Panc1 (cell line): ENCODE data around the gene MAST4.

Experiments
- REST ChIP-seq, 2 experiments: IDR thresholded peaks; 2 replicates each; pipeline ENCODE4 v1.6.1; 2011 to 2012; ENCODE audit warnings: low read depth in 2 of 2, control low read depth in 1 of 2, low read length in 1 of 2, mild to moderate bottlenecking in 1 of 2, moderate library complexity in 1 of 2; ENCODE audit not compliant: insufficient read depth in 1 of 2
- SIN3A ChIP-seq: IDR thresholded peaks from 2 replicates; pipeline ENCODE4 v1.6.1; 2012; ENCODE audit warnings: low read depth, mild to moderate bottlenecking, low read length, moderate library complexity, borderline replicate concordance; ENCODE audit not compliant: insufficient read depth
- TF ChIP-seq, protein P1 (sequence below): fragments of 450-650 bp; IDR thresholded peaks from 2 replicates; pipeline ENCODE4 v1.5.1; 2017; ENCODE audit warnings: mild to moderate bottlenecking

DNA sequence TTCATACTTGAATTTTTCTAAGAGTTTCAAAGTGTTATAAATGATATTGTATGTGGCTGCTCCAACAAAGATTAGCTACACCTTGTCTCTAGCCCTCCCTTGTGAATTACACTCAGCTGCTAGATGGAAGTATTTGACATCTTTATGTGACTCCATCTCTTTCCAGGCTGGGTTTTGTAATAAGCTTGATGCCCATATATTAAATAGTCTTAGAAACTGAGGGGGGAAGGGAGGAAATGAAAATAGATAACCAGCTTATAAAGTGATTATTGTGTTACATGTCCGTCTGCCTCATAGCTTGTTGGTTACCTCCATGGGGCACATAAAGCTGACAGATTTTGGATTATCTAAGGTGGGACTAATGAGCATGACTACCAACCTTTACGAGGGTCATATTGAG is 537.0 kb downstream of the MAST4 start:
- TF ChIP-seq, protein P1, sequence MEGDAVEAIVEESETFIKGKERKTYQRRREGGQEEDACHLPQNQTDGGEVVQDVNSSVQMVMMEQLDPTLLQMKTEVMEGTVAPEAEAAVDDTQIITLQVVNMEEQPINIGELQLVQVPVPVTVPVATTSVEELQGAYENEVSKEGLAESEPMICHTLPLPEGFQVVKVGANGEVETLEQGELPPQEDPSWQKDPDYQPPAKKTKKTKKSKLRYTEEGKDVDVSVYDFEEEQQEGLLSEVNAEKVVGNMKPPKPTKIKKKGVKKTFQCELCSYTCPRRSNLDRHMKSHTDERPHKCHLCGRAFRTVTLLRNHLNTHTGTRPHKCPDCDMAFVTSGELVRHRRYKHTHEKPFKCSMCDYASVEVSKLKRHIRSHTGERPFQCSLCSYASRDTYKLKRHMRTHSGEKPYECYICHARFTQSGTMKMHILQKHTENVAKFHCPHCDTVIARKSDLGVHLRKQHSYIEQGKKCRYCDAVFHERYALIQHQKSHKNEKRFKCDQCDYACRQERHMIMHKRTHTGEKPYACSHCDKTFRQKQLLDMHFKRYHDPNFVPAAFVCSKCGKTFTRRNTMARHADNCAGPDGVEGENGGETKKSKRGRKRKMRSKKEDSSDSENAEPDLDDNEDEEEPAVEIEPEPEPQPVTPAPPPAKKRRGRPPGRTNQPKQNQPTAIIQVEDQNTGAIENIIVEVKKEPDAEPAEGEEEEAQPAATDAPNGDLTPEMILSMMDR, result no peak
- TF ChIP-seq REST (IDR thresholded peaks at IDR 0.05; ENCODE audit: insufficient read depth in 1 of 2, low read depth in 2 of 2, low read length in 1 of 2) (no peak), SIN3A (no peak)
